Measurements from ENCODE around the gene UTP11. TPM values are rescaled to one million over a fixed set of nuclear protein-coding genes. Genes with fewer than 3 reads are reported as not detected.

UTP11 gene
- total RNA-seq, 1 experiment from 2014 or later: 48.1 TPM

DNA sequence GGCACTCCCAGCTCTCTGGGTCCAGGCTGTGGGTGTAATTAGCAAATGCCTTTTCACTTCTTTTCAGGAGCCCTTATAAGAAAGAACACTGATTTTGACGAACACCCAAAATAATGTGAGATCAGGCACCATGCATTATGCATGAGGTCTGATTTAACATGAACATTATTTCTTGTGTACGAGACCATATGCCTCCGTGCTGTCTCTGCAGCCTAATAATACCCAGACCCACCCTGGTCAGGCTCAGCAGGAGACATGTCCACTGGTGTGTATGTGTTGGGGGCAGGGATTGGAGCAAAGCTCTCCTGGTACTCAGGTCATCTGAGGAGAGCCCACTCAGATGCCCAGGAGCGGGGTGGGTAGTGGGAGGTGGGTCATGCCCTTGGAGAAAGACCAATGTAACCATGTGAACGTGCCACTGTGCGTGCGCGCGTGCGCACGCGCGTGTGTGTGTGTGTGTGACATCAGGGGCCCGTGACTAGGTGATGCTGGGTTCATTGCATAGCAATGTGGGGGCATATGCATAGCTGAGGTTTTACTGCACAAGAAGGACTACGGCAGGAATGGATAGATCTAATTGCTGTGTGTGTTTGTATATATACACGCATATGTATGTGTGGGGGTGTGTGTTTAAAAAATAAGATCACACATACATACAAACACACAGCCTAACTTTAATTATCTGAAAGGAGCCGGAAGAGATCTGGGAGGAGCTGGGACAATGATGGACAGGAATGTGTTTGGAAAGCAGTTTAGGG lies 27.0 kb downstream of the UTP11 start:
- H3K4me2 ChIP-seq (ENCODE audit: low read length): peak overlapping the region; percentile 8; the same call in 1 of the 2 replicates
- no peaks in the 10 kb centered on the region for H4K20me1 ChIP-seq (ENCODE audit: low read length)
- no peaks in the 10 kb centered on the region for H3K79me2 ChIP-seq (ENCODE audit: low read length)
- CTCF ChIA-PET: interaction anchor here (0.6 kb wide), 1 partner anchor 18 kb away, joined by 4 read pairs; no protein-coding TSS in a partner anchor
- peaks cover 4% of the 10 kb centered on the region; the same call in 1 of the 2 replicates for H3K4me1 ChIP-seq (ENCODE audit: insufficient read depth, low read length)
- BruUV-seq (replicated peaks): no TSS peak
- H3K36me3 ChIP-seq (ENCODE audit: low read depth, low read length): no peaks in the 10 kb centered on the region
- no peak overlapping the region for H2AFZ ChIP-seq (ENCODE audit: low read length)
- no peak; the same call in 1 of the 2 replicates for ATAC-seq
- TF ChIP-seq CTCF (conservative IDR thresholded peaks at IDR 0.05; ENCODE audit: low read depth, low read length): no peak
- TF ChIP-seq EZH2 (IDR thresholded peaks at IDR 0.05; ENCODE audit: low read length, unreplicated experiment): no peak
- TF ChIP-seq EZH2phosphoT487 (IDR thresholded peaks at IDR 0.05; ENCODE audit: borderline replicate concordance, low read length): no peak
- no peak for DNase-seq
- H3K9ac ChIP-seq (ENCODE audit: low read length): no peak overlapping the region
- no peak overlapping the region for H3K27ac ChIP-seq (ENCODE audit: low read length)
- no peaks in the 10 kb centered on the region for H3F3A ChIP-seq (ENCODE audit: low read length, unreplicated experiment)
- no peaks in the 10 kb centered on the region for H3K9me2 ChIP-seq (replicated peaks; ENCODE audit: low read length)
- no peak overlapping the region for H3K4me3 ChIP-seq (ENCODE audit: low read length)
- POLR2A ChIA-PET (ENCODE audit: unreplicated experiment): no interaction called here
- H3K27me3 ChIP-seq (ENCODE audit: low read length): peaks cover 13% of the 10 kb centered on the region; the same call in 1 of the 2 replicates
- H3K9me3 ChIP-seq (ENCODE audit: low read length): no peaks in the 10 kb centered on the region
- intact Hi-C loops (cut with micrococcal nuclease): loop anchor here (10.0 kb wide), 1 partner anchor 95 kb away; no protein-coding TSS in a partner anchor

GRCh38 chr1:38041936-38042834 lies 29.7 kb downstream of the UTP11 start:
- intact Hi-C loops (cut with micrococcal nuclease): no loop called here
- DNase-seq (no peak), ATAC-seq (no peak)
- no peaks in the 10 kb centered on the region for H4K20me1 ChIP-seq (ENCODE audit: low read length)
- H3K36me3 ChIP-seq (ENCODE audit: low read depth, low read length): no peaks in the 10 kb centered on the region
- H3K4me3 ChIP-seq (ENCODE audit: low read length): no peak overlapping the region
- H3K27me3 ChIP-seq (ENCODE audit: low read length): peaks cover 23% of the 10 kb centered on the region
- peaks cover 4% of the 10 kb centered on the region; the same call in 1 of the 2 replicates for H3K4me1 ChIP-seq (ENCODE audit: insufficient read depth, low read length)
- H3K27ac ChIP-seq (ENCODE audit: low read length): no peak overlapping the region
- no TSS peak for BruUV-seq (replicated peaks)
- ChIA-PET CTCF (interaction anchor here (0.6 kb wide), 1 partner anchor 753 kb away, joined by 4 read pairs; no protein-coding TSS in a partner anchor), POLR2A (ENCODE audit: unreplicated experiment) (no interaction called here)
- no peaks in the 10 kb centered on the region for H3K9me2 ChIP-seq (replicated peaks; ENCODE audit: low read length)
- H2AFZ ChIP-seq (ENCODE audit: low read length): no peak overlapping the region
- no peaks in the 10 kb centered on the region for H3K9me3 ChIP-seq (ENCODE audit: low read length)
- no peaks in the 10 kb centered on the region for H3F3A ChIP-seq (ENCODE audit: low read length, unreplicated experiment)
- H3K9ac ChIP-seq (ENCODE audit: low read length): no peak overlapping the region
- no peak overlapping the region for H3K4me2 ChIP-seq (ENCODE audit: low read length)
- H3K79me2 ChIP-seq (ENCODE audit: low read length): no peaks in the 10 kb centered on the region
- no peak for TF ChIP-seq CTCF (conservative IDR thresholded peaks at IDR 0.05; ENCODE audit: low read depth, low read length)
- TF ChIP-seq EZH2 (IDR thresholded peaks at IDR 0.05; ENCODE audit: low read length, unreplicated experiment): no peak
- TF ChIP-seq EZH2phosphoT487 (IDR thresholded peaks at IDR 0.05; ENCODE audit: borderline replicate concordance, low read length): no peak
